ENCODE results near the gene ZNF141. TPM values are rescaled to one million over a fixed set of nuclear protein-coding genes. Genes with fewer than 3 reads are reported as not detected.
"Not testable (repeated sequence)": the region's sequence is repeated elsewhere in the genome, so short reads cannot be mapped to it uniquely, and the experiment has no call there.

ZNF141 gene
- polyA plus RNA-seq: 25.1 TPM
- long read RNA-seq, donor 1, partial matches to known transcripts: 0 of 1 reads
- long read RNA-seq, donor 1, other reads (novel, unspliced or antisense): 0 of 1 reads
- long read RNA-seq, donor 2, transcript ZNF141-201 (4 exons, 2,970 nt): major isoform, 7 of 7 reads
- long read RNA-seq, donor 2, partial matches to known transcripts: 0 of 7 reads
- long read RNA-seq, donor 2, other reads (novel, unspliced or antisense): 0 of 7 reads
- long read RNA-seq, donor 3: 0 reads
- long read RNA-seq, donor 4, partial matches to known transcripts: 0 of 1 reads
- long read RNA-seq, donor 4, other reads (novel, unspliced or antisense): 0 of 1 reads
- long read RNA-seq, donor 5, partial matches to known transcripts: 0 of 4 reads
- long read RNA-seq, donor 5, other reads (novel, unspliced or antisense): 0 of 4 reads
- long read RNA-seq, donor 6, partial matches to known transcripts: 0 of 4 reads
- long read RNA-seq, donor 6, other reads (novel, unspliced or antisense): 0 of 4 reads
- long read RNA-seq, donor 7, transcript ZNF141-201 (4 exons, 2,970 nt): major isoform, 6 of 7 reads
- long read RNA-seq, donor 7, partial matches to known transcripts: 0 of 7 reads
- long read RNA-seq, donor 7, other reads (novel, unspliced or antisense): 0 of 7 reads
- long read RNA-seq, donor 8, transcript ZNF141-201 (4 exons, 2,970 nt): major isoform, 6 of 21 reads
- long read RNA-seq, donor 8, partial matches to known transcripts: 6 of 21 reads
- long read RNA-seq, donor 8, other reads (novel, unspliced or antisense): 8 of 21 reads
- long read RNA-seq, donor 9, partial matches to known transcripts: 0 of 2 reads
- long read RNA-seq, donor 9, other reads (novel, unspliced or antisense): 0 of 2 reads
- long read RNA-seq, donor 10, transcript ZNF141-201 (4 exons, 2,970 nt): major isoform, 6 of 6 reads
- long read RNA-seq, donor 10, partial matches to known transcripts: 0 of 6 reads
- long read RNA-seq, donor 10, other reads (novel, unspliced or antisense): 0 of 6 reads
- long read RNA-seq, donor 11, partial matches to known transcripts: 8 of 9 reads
- long read RNA-seq, donor 11, other reads (novel, unspliced or antisense): 0 of 9 reads

DNA sequence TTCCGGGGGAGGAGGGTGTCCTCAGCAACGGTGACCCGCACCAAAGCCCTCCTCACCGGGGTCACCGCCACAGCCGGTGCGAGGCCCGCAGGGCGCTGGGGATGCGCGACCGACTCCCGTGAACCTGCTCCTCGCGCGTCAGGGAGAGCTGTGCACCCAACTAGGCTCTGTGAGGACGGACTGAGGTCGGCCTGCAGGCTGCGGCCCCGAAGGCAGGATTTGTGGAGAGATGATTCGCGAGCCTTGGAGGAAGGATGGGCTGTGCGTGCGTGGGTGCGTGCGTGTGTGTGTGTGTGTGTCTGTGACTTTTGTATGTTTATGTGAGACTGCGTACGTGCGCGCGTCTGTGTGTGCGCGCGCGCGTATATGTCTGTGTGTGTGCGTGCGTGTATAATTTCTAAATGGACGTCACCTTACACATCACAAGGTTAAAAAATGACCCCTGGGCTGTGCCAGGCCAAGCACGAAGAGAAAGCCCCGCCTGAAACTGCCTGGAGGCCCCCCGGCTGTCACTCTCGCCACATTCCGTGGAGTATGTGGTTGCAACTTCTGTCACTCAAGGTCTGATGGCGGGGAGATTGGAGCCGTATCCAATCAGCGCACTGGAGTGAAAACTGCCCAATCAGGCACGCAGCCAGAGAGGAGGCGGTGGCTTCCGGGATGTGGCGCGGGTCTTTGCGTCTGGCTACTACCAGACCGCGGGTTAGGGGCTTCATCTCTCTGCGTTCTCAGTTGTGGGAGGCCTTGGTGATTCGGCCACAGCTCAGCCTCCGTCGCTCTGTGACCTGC, at the start of gene ZNF141:
ZNF141 (plus strand) TSS at position 672 of the 789 bp plus-strand sequence. CDS start 170 bp downstream, outside the sequence.
- DNase-seq: peak; percentile 98 to 99
- Histone ChIP-seq H3K36me3 (ENCODE audit: control insufficient read depth, insufficient read depth, low read length) (peaks cover 9% of the 10 kb centered on the region), H3K9me3 (ENCODE audit: control insufficient read depth, low read depth, low read length) (peaks cover 24% of the 10 kb centered on the region), H3K27me3 (ENCODE audit: control insufficient read depth, insufficient read depth, low read length) (no peaks in the 10 kb centered on the region), H3K4me1 (ENCODE audit: control insufficient read depth, insufficient read depth, low read length) (peaks cover 4% of the 10 kb centered on the region), H3K4me3 (ENCODE audit: low read length) (peak within 1 kb of the TSS; percentile 91), H3K27ac (ENCODE audit: low read length) (peak within 1 kb of the TSS; percentile 96)
- no CpG with 5 or more reads among the region's 59 CpGs for WGBS (ENCODE audit: insufficient coverage, low lambda C conversion rate)

GRCh38 chr4:288891-289290, 48.7 kb upstream of the ZNF141 start:
- Histone ChIP-seq H3K4me1 (ENCODE audit: control insufficient read depth, insufficient read depth, low read length) (no peaks in the 10 kb centered on the region), H3K36me3 (ENCODE audit: control insufficient read depth, insufficient read depth, low read length) (no peaks in the 10 kb centered on the region), H3K27ac (ENCODE audit: low read length) (no peak overlapping the region), H3K9me3 (ENCODE audit: control insufficient read depth, low read depth, low read length) (peaks cover 15% of the 10 kb centered on the region), H3K4me3 (ENCODE audit: low read length) (no peak overlapping the region), H3K27me3 (ENCODE audit: control insufficient read depth, insufficient read depth, low read length) (no peaks in the 10 kb centered on the region)
- no peak for DNase-seq
- 100% methylated on average over 1 of the region's 2 CpGs for WGBS (ENCODE audit: insufficient coverage, low lambda C conversion rate)

GRCh38 chr4:294732-295131, 42.9 kb upstream of the ZNF141 start:
- Histone ChIP-seq H3K36me3 (ENCODE audit: control insufficient read depth, insufficient read depth, low read length) (no peaks in the 10 kb centered on the region), H3K27ac (ENCODE audit: low read length) (no peak overlapping the region), H3K9me3 (ENCODE audit: control insufficient read depth, low read depth, low read length) (peaks cover 9% of the 10 kb centered on the region), H3K4me1 (ENCODE audit: control insufficient read depth, insufficient read depth, low read length) (no peaks in the 10 kb centered on the region), H3K27me3 (ENCODE audit: control insufficient read depth, insufficient read depth, low read length) (no peaks in the 10 kb centered on the region), H3K4me3 (ENCODE audit: low read length) (no peak overlapping the region)
- WGBS (ENCODE audit: insufficient coverage, low lambda C conversion rate): 90% methylated on average over 2 of the region's 3 CpGs
- no peak for DNase-seq

GRCh38 chr4:302381-302780, 35.2 kb upstream of the ZNF141 start:
- Histone ChIP-seq H3K27ac (ENCODE audit: low read length) (no peak overlapping the region), H3K36me3 (ENCODE audit: control insufficient read depth, insufficient read depth, low read length) (no peaks in the 10 kb centered on the region), H3K4me3 (ENCODE audit: low read length) (no peak overlapping the region), H3K9me3 (ENCODE audit: control insufficient read depth, low read depth, low read length) (peaks cover 5% of the 10 kb centered on the region), H3K27me3 (ENCODE audit: control insufficient read depth, insufficient read depth, low read length) (peaks cover 2% of the 10 kb centered on the region), H3K4me1 (ENCODE audit: control insufficient read depth, insufficient read depth, low read length) (no peaks in the 10 kb centered on the region)
- DNase-seq: no peak
- 100% methylated on average over 1 of the region's 4 CpGs for WGBS (ENCODE audit: insufficient coverage, low lambda C conversion rate)

- H3K9me3 ChIP-seq (ENCODE audit: control insufficient read depth, low read depth, low read length); H3K27ac ChIP-seq (ENCODE audit: low read length); H3K36me3 ChIP-seq (ENCODE audit: control insufficient read depth, insufficient read depth, low read length); H3K4me1 ChIP-seq (ENCODE audit: control insufficient read depth, insufficient read depth, low read length); H3K27me3 ChIP-seq (ENCODE audit: control insufficient read depth, insufficient read depth, low read length): not testable (repeated sequence)
- WGBS (ENCODE audit: insufficient coverage, low lambda C conversion rate): no CpG with 5 or more reads among the region's 20 CpGs
- peak overlapping the region; percentile 58 for H3K4me3 ChIP-seq (ENCODE audit: low read length)
- DNase-seq: peak in 1 of 2 donors; percentile 8
These were observed 33.1 kb upstream of the ZNF141 start for GRCh38 chr4:304516-304915.

DNA sequence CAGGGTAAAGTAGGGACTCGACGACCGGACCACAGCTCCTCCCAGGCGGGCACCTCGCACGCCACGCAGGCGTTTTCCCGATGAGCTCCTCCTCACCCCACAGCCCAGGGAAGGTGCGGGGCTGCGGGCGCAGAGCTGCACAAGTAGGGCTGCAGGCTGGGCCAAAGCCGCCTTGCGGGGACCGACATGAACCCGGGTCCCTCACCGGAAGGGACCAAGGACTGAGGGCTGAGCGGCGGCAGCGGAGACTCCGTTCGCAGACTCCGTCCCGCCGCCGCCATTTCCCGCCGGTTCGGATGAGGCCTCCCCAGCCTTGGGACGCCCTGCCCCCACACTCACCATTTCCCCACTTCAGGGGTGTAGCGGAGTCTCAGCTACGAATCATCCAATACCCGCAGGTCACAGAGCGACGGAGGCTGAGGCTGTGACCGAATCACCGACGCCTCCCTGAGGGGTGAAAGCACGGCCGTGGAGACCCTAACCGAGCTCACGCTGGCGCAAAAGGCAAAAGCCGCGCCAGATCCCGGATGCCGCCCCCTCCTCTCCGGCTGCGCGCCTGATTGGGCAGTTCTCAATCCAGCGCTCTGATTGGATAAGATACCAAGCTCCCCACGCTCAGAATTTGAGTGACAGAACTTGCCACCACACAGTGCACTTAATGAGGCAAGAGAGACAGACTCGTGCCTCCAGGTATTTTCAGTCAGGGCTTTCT, 32.5 kb upstream of the ZNF141 start, which contains the start of gene ZNF732:
ZNF732 (minus strand) TSS at position 506 of the 712 bp plus-strand sequence; CDS start at position 342, 164 bp downstream.
- DNase-seq: peak; percentile 69 to 86
- no peak within 1 kb of the TSS for H3K27ac ChIP-seq (ENCODE audit: low read length)
- no peaks in the 10 kb centered on the region for H3K4me1 ChIP-seq (ENCODE audit: control insufficient read depth, insufficient read depth, low read length)
- no CpG with 5 or more reads among the region's 53 CpGs for WGBS (ENCODE audit: insufficient coverage, low lambda C conversion rate)
- no peaks in the 10 kb centered on the region for H3K36me3 ChIP-seq (ENCODE audit: control insufficient read depth, insufficient read depth, low read length)
- no peaks in the 10 kb centered on the region for H3K9me3 ChIP-seq (ENCODE audit: control insufficient read depth, low read depth, low read length)
- peak within 1 kb of the TSS; percentile 58 for H3K4me3 ChIP-seq (ENCODE audit: low read length)
- peaks cover 2% of the 10 kb centered on the region for H3K27me3 ChIP-seq (ENCODE audit: control insufficient read depth, insufficient read depth, low read length)

- Histone ChIP-seq H3K4me1 (ENCODE audit: control insufficient read depth, insufficient read depth, low read length) (no peaks in the 10 kb centered on the region), H3K36me3 (ENCODE audit: control insufficient read depth, insufficient read depth, low read length) (no peaks in the 10 kb centered on the region), H3K9me3 (ENCODE audit: control insufficient read depth, low read depth, low read length) (peaks cover 2% of the 10 kb centered on the region), H3K27ac (ENCODE audit: low read length) (no peak overlapping the region), H3K4me3 (ENCODE audit: low read length) (no peak overlapping the region), H3K27me3 (ENCODE audit: control insufficient read depth, insufficient read depth, low read length) (peaks cover 2% of the 10 kb centered on the region)
- WGBS (ENCODE audit: insufficient coverage, low lambda C conversion rate): no CpG with 5 or more reads among the region's 3 CpGs
- no peak for DNase-seq
These were observed 31.1 kb upstream of the ZNF141 start for GRCh38 chr4:306551-306961.

- H3K4me1 ChIP-seq (ENCODE audit: control insufficient read depth, insufficient read depth, low read length): no peaks in the 10 kb centered on the region
- 100% methylated on average over 1 of the region's 1 CpG for WGBS (ENCODE audit: insufficient coverage, low lambda C conversion rate)
These were observed 27.8 kb upstream of the ZNF141 start for GRCh38 chr4:309807-310206.

DNA sequence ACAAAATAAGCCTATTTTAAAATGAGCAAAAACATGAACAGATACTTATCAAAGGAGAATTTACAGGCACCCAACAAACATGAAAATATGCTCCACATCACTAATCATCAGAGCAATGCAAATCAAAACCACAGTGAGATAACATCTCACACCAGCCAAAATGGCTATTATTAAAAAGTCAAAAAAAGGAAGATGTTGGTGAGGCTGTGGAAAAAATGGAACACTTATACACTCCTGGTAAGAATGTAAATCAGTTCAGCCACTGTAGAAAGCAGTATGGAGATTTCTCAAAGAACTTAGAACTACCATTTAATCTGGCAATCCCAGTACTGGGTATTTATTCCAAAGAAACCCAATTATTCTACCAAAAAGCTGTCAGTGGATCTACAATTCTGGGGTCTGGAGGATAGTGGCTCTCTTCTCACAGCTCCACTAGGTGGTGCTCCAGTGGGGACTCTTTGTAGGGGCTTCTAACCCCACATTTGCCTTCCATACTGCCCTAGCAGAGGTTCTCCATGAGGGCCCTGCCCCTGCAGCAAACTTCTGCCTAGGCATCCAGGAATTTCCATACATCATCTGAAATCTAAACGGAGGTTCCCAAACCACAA, 23.2 kb upstream of the ZNF141 start:
- no CpG with 5 or more reads among the region's 1 CpG for WGBS (ENCODE audit: insufficient coverage, low lambda C conversion rate)
- H3K4me3 ChIP-seq (ENCODE audit: low read length): no peak overlapping the region
- H3K36me3 ChIP-seq (ENCODE audit: control insufficient read depth, insufficient read depth, low read length): no peaks in the 10 kb centered on the region
- no peak for DNase-seq
- H3K9me3 ChIP-seq (ENCODE audit: control insufficient read depth, low read depth, low read length): peaks cover 8% of the 10 kb centered on the region
- H3K27me3 ChIP-seq (ENCODE audit: control insufficient read depth, insufficient read depth, low read length): no peaks in the 10 kb centered on the region
- H3K27ac ChIP-seq (ENCODE audit: low read length): no peak overlapping the region
- no peaks in the 10 kb centered on the region for H3K4me1 ChIP-seq (ENCODE audit: control insufficient read depth, insufficient read depth, low read length)

More at GRCh38 chr4:309807-310206, 27.8 kb upstream of the ZNF141 start:
- Histone ChIP-seq H3K4me3 (ENCODE audit: low read length) (no peak overlapping the region), H3K27me3 (ENCODE audit: control insufficient read depth, insufficient read depth, low read length) (peaks cover 2% of the 10 kb centered on the region), H3K27ac (ENCODE audit: low read length) (no peak overlapping the region), H3K9me3 (ENCODE audit: control insufficient read depth, low read depth, low read length) (peaks cover 8% of the 10 kb centered on the region), H3K36me3 (ENCODE audit: control insufficient read depth, insufficient read depth, low read length) (no peaks in the 10 kb centered on the region)
- DNase-seq: no peak

All from large intestine (tissue), 12 donors.